ENCODE data around the gene SEBOX.

DNA sequence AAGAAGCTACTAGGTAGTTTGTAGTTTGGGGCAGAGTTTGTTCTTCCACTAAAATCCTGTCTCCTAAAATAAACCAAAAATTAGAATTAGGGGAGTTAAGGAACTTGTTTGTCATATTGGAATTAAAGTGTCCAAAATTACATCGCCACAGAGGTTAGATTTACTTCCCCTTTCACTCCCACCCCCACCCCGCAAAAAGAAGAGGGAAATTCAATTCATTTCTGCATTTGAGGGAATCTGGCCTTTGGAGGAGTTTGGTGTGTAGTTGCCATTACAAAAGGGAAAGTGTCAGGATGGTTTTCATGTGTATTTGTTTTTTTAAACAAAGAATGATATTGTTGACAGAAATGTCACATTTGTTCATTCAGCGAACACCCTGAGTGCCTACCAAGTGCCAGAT is 40.2 kb downstream of the SEBOX start:
- TF ChIP-seq, protein P1, sequence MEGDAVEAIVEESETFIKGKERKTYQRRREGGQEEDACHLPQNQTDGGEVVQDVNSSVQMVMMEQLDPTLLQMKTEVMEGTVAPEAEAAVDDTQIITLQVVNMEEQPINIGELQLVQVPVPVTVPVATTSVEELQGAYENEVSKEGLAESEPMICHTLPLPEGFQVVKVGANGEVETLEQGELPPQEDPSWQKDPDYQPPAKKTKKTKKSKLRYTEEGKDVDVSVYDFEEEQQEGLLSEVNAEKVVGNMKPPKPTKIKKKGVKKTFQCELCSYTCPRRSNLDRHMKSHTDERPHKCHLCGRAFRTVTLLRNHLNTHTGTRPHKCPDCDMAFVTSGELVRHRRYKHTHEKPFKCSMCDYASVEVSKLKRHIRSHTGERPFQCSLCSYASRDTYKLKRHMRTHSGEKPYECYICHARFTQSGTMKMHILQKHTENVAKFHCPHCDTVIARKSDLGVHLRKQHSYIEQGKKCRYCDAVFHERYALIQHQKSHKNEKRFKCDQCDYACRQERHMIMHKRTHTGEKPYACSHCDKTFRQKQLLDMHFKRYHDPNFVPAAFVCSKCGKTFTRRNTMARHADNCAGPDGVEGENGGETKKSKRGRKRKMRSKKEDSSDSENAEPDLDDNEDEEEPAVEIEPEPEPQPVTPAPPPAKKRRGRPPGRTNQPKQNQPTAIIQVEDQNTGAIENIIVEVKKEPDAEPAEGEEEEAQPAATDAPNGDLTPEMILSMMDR (IDR thresholded peaks at IDR 0.05) = no peak
- TF ChIP-seq POLR2A (IDR thresholded peaks at IDR 0.05) = no peak
